SU-DHL-6 (cell line): ENCODE data around the gene GARNL3.

ENCODE experiments used
- CTCF ChIP-seq: fragments of 200-600 bp; sonication (generic); IDR thresholded peaks from one replicate; pipeline ENCODE4 v1.5.1; 2017; ENCODE audit warnings: antibody characterized with exemption, mild to moderate bottlenecking, low read length, moderate library complexity; ENCODE audit not compliant: insufficient read depth, poor library complexity, severe bottlenecking
- EZH2phosphoT487 ChIP-seq: fragments of 200-600 bp; sonication (generic), shearing (Covaris generic); conservative IDR thresholded peaks from 2 replicates; pipeline ENCODE4 v1.6.1; 2018; ENCODE audit warnings: mild to moderate bottlenecking, antibody characterized with exemption, low read length, moderate library complexity, mixed read lengths

GRCh38 chr9:127280880-127281660 is 16.5 kb downstream of the GARNL3 start:
- no peak for TF ChIP-seq CTCF
- TF ChIP-seq EZH2phosphoT487, result no peak
